H9 (cell line): ENCODE measurements around the gene TMEM54. TPM values are rescaled to one million over a fixed set of nuclear protein-coding genes. Genes with fewer than 3 reads are reported as not detected.

Experiments used
- DNase-seq: peaks from one replicate; pipeline ENCODE4 v3.0.0-alpha.2; 2017
- H2AFZ ChIP-seq: one replicate; pipeline ENCODE4 v1.6.1; 2013; ENCODE audit warnings: mild to moderate bottlenecking, low read length, control low read depth, moderate library complexity
- H2AK5ac ChIP-seq: 2 replicates; pipeline ENCODE4 v1.6.1; 2013; ENCODE audit warnings: low read length, control low read depth, mixed read lengths; ENCODE audit not compliant: insufficient read length
- H2BK120ac ChIP-seq: one replicate; pipeline ENCODE4 v1.6.1; 2013; ENCODE audit warnings: low read depth, mild to moderate bottlenecking, low read length, control low read depth, inconsistent platforms; ENCODE audit not compliant: poor library complexity, severe bottlenecking
- H2BK12ac ChIP-seq: 2 replicates; pipeline ENCODE4 v1.6.1; 2013; ENCODE audit warnings: low read length, control low read depth, mixed read lengths, low read depth; ENCODE audit not compliant: insufficient read length
- H2BK15ac ChIP-seq: 2 replicates; pipeline ENCODE4 v1.6.1; 2013; ENCODE audit warnings: low read depth, low read length, control low read depth
- H2BK20ac ChIP-seq: one replicate; pipeline ENCODE4 v1.6.1; 2013; ENCODE audit warnings: low read depth, mild to moderate bottlenecking, low read length, control low read depth, inconsistent platforms; ENCODE audit not compliant: poor library complexity, severe bottlenecking
- H2BK5ac ChIP-seq: 2 replicates; pipeline ENCODE4 v1.6.1; 2013; ENCODE audit warnings: low read length, control low read depth, mixed read lengths; ENCODE audit not compliant: insufficient read length
- H3K14ac ChIP-seq: 2 replicates; pipeline ENCODE4 v1.6.1; 2013; ENCODE audit warnings: low read length, control low read depth; ENCODE audit not compliant: insufficient read depth
- H3K18ac ChIP-seq: 2 replicates; pipeline ENCODE4 v1.6.1; 2013; ENCODE audit warnings: low read depth, mild to moderate bottlenecking, mixed read lengths, low read length, control low read depth; ENCODE audit not compliant: insufficient read length
- H3K23ac ChIP-seq: 2 replicates; pipeline ENCODE4 v1.6.1; 2013; ENCODE audit warnings: low read length, control low read depth, mixed read lengths, low read depth; ENCODE audit not compliant: insufficient read length
- H3K23me2 ChIP-seq: 2 replicates; pipeline ENCODE4 v1.6.1; 2013; ENCODE audit warnings: low read depth, mild to moderate bottlenecking, mixed read lengths, low read length, control low read depth; ENCODE audit not compliant: insufficient read length, poor library complexity, severe bottlenecking
- H3K27ac ChIP-seq: 2 replicates; pipeline ENCODE4 v1.5.1; 2013; ENCODE audit warnings: low read length, control low read depth, mixed read lengths, low read depth; ENCODE audit not compliant: insufficient read length
- H3K27me3 ChIP-seq: 2 replicates; pipeline ENCODE4 v1.6.1; 2013; ENCODE audit warnings: low read length, control low read depth, inconsistent platforms; ENCODE audit not compliant: insufficient read depth
- H3K4ac ChIP-seq: 2 replicates; pipeline ENCODE4 v1.6.1; 2013; ENCODE audit warnings: low read depth, mild to moderate bottlenecking, control low read depth, inconsistent platforms, low read length, moderate library complexity
- H3K4me1 ChIP-seq: 2 replicates; pipeline ENCODE4 v1.6.1; 2013; ENCODE audit warnings: low read length, control low read depth, inconsistent platforms; ENCODE audit not compliant: insufficient read depth
- H3K4me2 ChIP-seq: 2 replicates; pipeline ENCODE4 v1.6.1; 2013; ENCODE audit warnings: low read length, control low read depth, mixed read lengths; ENCODE audit not compliant: insufficient read length, insufficient read depth
- H3K56ac ChIP-seq: 2 replicates; pipeline ENCODE4 v1.6.1; 2013; ENCODE audit warnings: low read depth, mild to moderate bottlenecking, mixed read lengths, low read length, control low read depth; ENCODE audit not compliant: insufficient read length
- H3K79me1 ChIP-seq: 2 replicates; pipeline ENCODE4 v1.6.1; 2013; ENCODE audit warnings: low read depth, mild to moderate bottlenecking, moderate library complexity, low read length, control low read depth, inconsistent platforms; ENCODE audit not compliant: insufficient read depth, poor library complexity, severe bottlenecking
- H3K79me2 ChIP-seq: 2 replicates; pipeline ENCODE4 v1.6.1; 2013; ENCODE audit warnings: low read length, control low read depth, inconsistent platforms; ENCODE audit not compliant: insufficient read depth
- H3K9ac ChIP-seq: 2 replicates; pipeline ENCODE4 v1.6.1; 2013; ENCODE audit warnings: low read length, control low read depth, mixed read lengths; ENCODE audit not compliant: insufficient read length; ENCODE audit errors: extremely low read depth
- H3K9me3 ChIP-seq: one replicate; pipeline ENCODE4 v1.6.1; 2013; ENCODE audit warnings: low read depth, low read length, inconsistent platforms; ENCODE audit not compliant: control insufficient read depth
- H3T11ph ChIP-seq: one replicate; pipeline ENCODE4 v1.6.1; 2013; ENCODE audit warnings: mild to moderate bottlenecking, low read length, control low read depth, inconsistent platforms
- H4K20me1 ChIP-seq: one replicate; pipeline ENCODE4 v1.6.1; 2013; ENCODE audit not compliant: control insufficient read depth, insufficient read length, insufficient read depth
- H4K5ac ChIP-seq: 2 replicates; pipeline ENCODE4 v1.6.1; 2013; ENCODE audit warnings: low read depth, mild to moderate bottlenecking, mixed read lengths, low read length, control low read depth; ENCODE audit not compliant: insufficient read length
- H4K8ac ChIP-seq: replicated peaks from 2 replicates; pipeline ENCODE4 v1.6.1; 2013; ENCODE audit warnings: low read length, control low read depth, mixed read lengths, low read depth; ENCODE audit not compliant: insufficient read length
- H4K91ac ChIP-seq: 2 replicates; pipeline ENCODE4 v1.6.1; 2013; ENCODE audit warnings: low read depth, mild to moderate bottlenecking, moderate library complexity, mixed read lengths, low read length, control low read depth; ENCODE audit not compliant: insufficient read length
- H3K27ac Mint-ChIP-seq, 3 experiments: 2 replicates in 2 of 3; 3 replicates in 1 of 3; pipeline ENCODE4 v1.8.0; 2020 to 2021; ENCODE audit warnings: mixed read lengths in 3 of 3, mild to moderate bottlenecking in 1 of 3, moderate library complexity in 1 of 3
- H3K27me3 Mint-ChIP-seq: 2 replicates; pipeline ENCODE4 v1.8.0; 2021; ENCODE audit warnings: low read depth, mild to moderate bottlenecking, moderate library complexity, mixed read lengths
- H3K36me3 Mint-ChIP-seq, 3 experiments: 2 replicates in 2 of 3; 3 replicates in 1 of 3; pipeline ENCODE4 v1.8.0; 2020 to 2021; ENCODE audit warnings: low read depth in 3 of 3, mixed read lengths in 3 of 3; ENCODE audit not compliant: insufficient read depth in 1 of 3
- H3K4me1 Mint-ChIP-seq, 2 experiments: 2 replicates each; pipeline ENCODE4 v1.8.0; 2020; ENCODE audit warnings: mixed read lengths in 2 of 2
- H3K4me3 Mint-ChIP-seq, 2 experiments: 2 replicates in 1 of 2; 3 replicates in 1 of 2; pipeline ENCODE4 v1.8.0; 2020 to 2021; ENCODE audit warnings: mild to moderate bottlenecking in 2 of 2, mixed read lengths in 2 of 2, moderate library complexity in 1 of 2
- H3K9me3 Mint-ChIP-seq, 2 experiments: 2 replicates in 1 of 2; 3 replicates in 1 of 2; pipeline ENCODE4 v1.8.0; 2020; ENCODE audit warnings: mild to moderate bottlenecking in 2 of 2, mixed read lengths in 2 of 2, moderate library complexity in 1 of 2
- CTCF ChIP-seq: fragments of 200-600 bp; sonication (generic); conservative IDR thresholded peaks from 3 replicates; pipeline ENCODE4 v1.8.0; 2021; ENCODE audit warnings: antibody characterized with exemption, mild to moderate bottlenecking
- WGBS: extraction: QIAGEN DNeasy Blood & Tissue Kit; methylation state at CpG from one replicate; pipeline ENCODE4 v1.1.7; 2013; ENCODE audit warnings: missing lambda C conversion rate, low lambda C conversion rate, mixed read lengths; ENCODE audit not compliant: insufficient read length; ENCODE audit errors: extremely low coverage; 5-methylcytosine and 5-hydroxymethylcytosine counted together
- total RNA-seq: library from RNA; stranded (reverse); gene quantifications from 2 replicates; pipeline ENCODE4 v1.2.1, GENCODE V29; 2021

TMEM54 gene
- total RNA-seq, 1 experiment from 2014 or later, result 17.2 TPM

GRCh38 chr1:32925403-32926162 lies 24.4 kb upstream of the TMEM54 start:
- no CpG with 5 or more reads among the region's 24 CpGs for WGBS
- peak overlapping the region; percentile 68 to 86 for H3K4me3 Mint-ChIP-seq
- peak; percentile 55 for DNase-seq
- no peak overlapping the region for H4K91ac ChIP-seq
- H2BK20ac ChIP-seq, result no peak overlapping the region
- H3T11ph ChIP-seq, result no peak overlapping the region
- no peaks in the 10 kb centered on the region for H3K79me1 ChIP-seq
- no peak overlapping the region for H3K4ac ChIP-seq
- H4K8ac ChIP-seq, result no peak overlapping the region
- H3K36me3 Mint-ChIP-seq, result no peaks in the 10 kb centered on the region
- H3K79me2 ChIP-seq, result no peaks in the 10 kb centered on the region
- no peak overlapping the region for H3K27ac Mint-ChIP-seq
- no peak overlapping the region for H3K27ac ChIP-seq
- H3K56ac ChIP-seq, result no peak overlapping the region
- H2BK5ac ChIP-seq, result no peak overlapping the region
- peaks cover 97% of the 10 kb centered on the region for H3K27me3 Mint-ChIP-seq
- no peak for TF ChIP-seq CTCF
- H3K27me3 ChIP-seq, result peaks cover 20% of the 10 kb centered on the region; the same call in 1 of the 2 replicates
- H3K4me2 ChIP-seq, result peak overlapping the region; percentile 92
- H3K23ac ChIP-seq, result no peak overlapping the region
- no peak overlapping the region for H3K9ac ChIP-seq
- peaks cover 12% of the 10 kb centered on the region for H3K23me2 ChIP-seq
- H2AFZ ChIP-seq, result no peak overlapping the region
- H3K14ac ChIP-seq, result no peak overlapping the region
- H3K9me3 ChIP-seq, result no peaks in the 10 kb centered on the region
- peaks cover 5 to 9% of the 10 kb centered on the region in 2 experiments; a peak in 4 of 5 replicates for H3K9me3 Mint-ChIP-seq
- H2AK5ac ChIP-seq, result no peak overlapping the region
- H3K18ac ChIP-seq, result no peak overlapping the region
- peaks cover 23 to 34% of the 10 kb centered on the region in 2 experiments for H3K4me1 Mint-ChIP-seq
- H3K4me1 ChIP-seq, result no peaks in the 10 kb centered on the region
- H2BK12ac ChIP-seq, result no peak overlapping the region
- H4K20me1 ChIP-seq, result no peaks in the 10 kb centered on the region
- H4K5ac ChIP-seq, result no peak overlapping the region
- H2BK120ac ChIP-seq, result no peak overlapping the region
- no peak overlapping the region for H2BK15ac ChIP-seq
